Amniotic stem cell (primary cell): ENCODE measurements around the gene SPOCK3.
"Not testable (repeated sequence)": the region's sequence is repeated elsewhere in the genome, so short reads cannot be mapped to it uniquely, and the experiment has no call there.

Experiments used
- DNase-seq: peaks from one replicate; lab custom pipeline; 2025; lab: John Stamatoyannopoulos, UW

SPOCK3 gene

DNA sequence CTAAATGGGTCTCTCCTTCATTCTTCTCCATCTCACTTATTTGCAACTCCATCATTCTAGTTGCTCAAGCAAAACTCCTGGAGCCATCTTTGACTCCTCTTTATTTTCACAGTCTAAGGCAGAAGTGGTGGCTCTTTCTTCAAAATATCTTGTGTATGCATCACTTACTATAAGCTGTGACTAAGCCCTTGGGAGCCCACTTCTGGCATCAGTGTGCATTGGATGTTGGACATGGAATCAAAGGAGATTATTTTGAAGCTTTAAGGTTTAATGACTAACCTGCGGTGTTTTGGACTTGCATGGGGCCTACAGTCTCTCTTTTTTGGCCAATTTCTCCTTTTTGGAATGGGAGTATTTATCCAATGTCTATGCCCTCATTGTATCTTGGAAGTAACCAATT, 276.8 kb downstream of the SPOCK3 start:
- peak; percentile 3 for DNase-seq

GRCh38 chr4:166956484-166956883, 277.8 kb downstream of the SPOCK3 start:
- no peak for DNase-seq

- peak; percentile 68 for DNase-seq
These were observed 292.7 kb downstream of the SPOCK3 start for GRCh38 chr4:166941629-166942028.

- no peak for DNase-seq
These were observed 303.8 kb downstream of the SPOCK3 start for GRCh38 chr4:166930464-166930863.

GRCh38 chr4:166924424-166924823, 309.9 kb downstream of the SPOCK3 start:
- DNase-seq: no peak

- no peak for DNase-seq
These were observed 320.4 kb downstream of the SPOCK3 start for GRCh38 chr4:166913926-166914325.

GRCh38 chr4:166903408-166903807, 330.9 kb downstream of the SPOCK3 start:
- DNase-seq: no peak

- DNase-seq: no peak
These were observed 331.4 kb downstream of the SPOCK3 start for GRCh38 chr4:166902941-166903340.

GRCh38 chr4:166896254-166896653, 338.0 kb downstream of the SPOCK3 start:
- no peak for DNase-seq

DNA sequence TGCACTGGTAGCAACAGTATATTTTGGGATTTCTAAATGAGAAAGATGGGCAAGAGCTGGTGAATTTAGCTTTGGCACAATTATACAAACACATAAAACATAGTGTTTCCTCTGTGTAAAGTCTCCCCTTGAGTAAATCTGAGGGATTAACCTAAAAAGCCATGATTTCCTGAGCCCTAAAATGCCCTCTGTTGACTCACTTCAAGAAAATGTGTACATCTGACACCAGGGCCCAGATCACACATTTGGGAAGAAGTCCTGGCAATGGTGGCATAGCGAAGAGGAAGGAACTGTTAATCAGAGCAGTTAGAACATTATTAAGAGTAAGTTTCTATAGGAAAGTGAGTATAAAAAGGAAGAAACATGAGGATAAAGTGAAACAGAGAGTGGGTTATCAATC, 338.5 kb downstream of the SPOCK3 start:
- DNase-seq: no peak

GRCh38 chr4:166887457-166887856, 346.8 kb downstream of the SPOCK3 start:
- DNase-seq: no peak

DNA sequence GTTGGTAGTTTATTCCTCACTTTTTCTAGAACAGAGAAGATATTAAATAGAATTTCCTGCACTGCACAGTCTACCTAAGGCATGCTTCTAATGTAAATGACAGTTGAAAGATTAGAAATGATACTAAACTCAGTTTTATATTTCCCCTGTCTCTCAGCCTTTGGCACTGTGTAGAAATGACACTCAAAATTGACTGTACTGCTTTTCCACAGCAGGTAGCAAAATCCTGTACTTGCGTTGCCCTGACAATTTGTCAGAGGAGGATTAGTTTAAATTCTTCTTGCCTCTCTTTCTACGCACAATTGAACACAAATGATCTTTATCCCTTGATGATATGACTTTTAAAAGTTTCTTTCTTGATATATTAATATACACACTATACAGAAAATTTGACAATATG, 347.6 kb downstream of the SPOCK3 start:
- DNase-seq: no peak

DNA sequence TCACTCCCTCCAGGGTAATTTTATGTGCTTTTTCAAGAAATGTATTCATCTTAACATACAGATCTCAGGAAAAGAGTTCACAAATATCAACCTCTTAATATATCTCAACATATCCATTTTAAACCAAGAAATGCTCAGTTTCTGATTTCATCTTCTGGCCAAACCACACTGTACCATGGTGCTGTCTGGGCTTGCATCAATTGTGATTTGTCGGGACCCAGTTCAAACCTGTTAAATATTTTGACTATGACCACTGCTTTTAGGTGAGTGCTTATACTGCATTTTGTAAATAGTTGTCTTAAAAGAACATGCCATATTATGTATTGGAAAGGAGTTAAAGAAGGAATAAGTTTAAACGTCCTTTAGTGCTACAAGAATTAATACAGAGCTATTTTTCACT, 352.1 kb downstream of the SPOCK3 start:
- DNase-seq: no peak

DNA sequence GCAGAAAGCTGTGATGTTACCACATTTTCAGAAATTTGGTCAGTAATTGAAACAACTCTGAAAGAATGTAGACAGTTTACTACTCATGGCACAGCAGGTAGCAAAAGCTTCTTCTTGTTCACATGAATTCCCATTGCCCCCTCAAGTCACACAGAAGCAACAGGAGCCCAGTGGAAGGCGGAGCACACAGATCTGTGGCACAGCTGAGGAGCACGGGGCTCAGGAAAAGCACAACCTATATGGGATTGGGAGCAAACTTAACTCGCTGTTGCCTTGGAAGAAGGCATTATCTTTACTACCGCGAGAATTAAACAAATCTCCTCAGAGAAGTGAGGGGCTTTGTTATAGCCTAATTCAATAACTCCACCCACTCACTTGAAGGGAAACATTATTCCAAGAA, 358.5 kb downstream of the SPOCK3 start:
- DNase-seq: no peak

DNA sequence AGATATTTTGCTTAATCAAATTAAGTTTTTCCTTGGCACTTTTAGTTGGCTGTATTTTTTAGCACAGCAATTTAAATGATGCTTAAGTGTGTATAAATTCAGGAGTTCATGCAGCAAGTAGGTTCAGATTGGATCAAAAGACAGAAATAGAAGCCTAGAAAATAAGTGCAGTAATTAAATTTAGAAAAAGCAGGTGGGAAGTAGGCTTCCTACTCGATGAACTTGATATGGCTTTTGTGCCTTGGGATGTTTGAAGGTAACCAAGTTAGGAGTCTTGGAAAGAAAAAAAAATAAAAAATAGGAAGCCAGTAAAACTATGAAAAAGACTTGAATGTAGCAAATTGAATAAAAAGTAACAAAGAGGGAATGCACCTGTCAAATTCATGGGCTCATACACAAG, 372.3 kb downstream of the SPOCK3 start:
- no peak for DNase-seq

GRCh38 chr4:166850398-166850797, 383.9 kb downstream of the SPOCK3 start:
- not testable (repeated sequence) for DNase-seq

DNA sequence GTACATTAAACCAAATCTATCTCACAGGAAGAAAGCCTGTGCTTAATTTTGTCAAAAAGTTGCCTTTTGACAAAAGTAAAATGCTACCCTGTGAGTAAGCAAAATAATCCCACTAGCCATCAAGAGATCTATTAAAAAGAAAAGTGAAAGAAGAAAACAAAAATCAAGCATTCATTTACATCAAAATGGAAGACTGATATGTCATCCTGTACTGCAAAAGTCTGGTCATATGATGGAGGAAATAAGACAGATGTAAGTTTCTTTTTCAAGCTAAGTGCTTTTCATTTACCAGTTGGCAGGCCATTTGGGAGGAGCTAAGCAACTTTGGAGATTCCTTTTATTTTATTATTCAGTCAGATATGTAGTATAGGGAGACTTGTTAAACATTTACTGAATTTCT, 387.4 kb downstream of the SPOCK3 start:
- no peak for DNase-seq

DNA sequence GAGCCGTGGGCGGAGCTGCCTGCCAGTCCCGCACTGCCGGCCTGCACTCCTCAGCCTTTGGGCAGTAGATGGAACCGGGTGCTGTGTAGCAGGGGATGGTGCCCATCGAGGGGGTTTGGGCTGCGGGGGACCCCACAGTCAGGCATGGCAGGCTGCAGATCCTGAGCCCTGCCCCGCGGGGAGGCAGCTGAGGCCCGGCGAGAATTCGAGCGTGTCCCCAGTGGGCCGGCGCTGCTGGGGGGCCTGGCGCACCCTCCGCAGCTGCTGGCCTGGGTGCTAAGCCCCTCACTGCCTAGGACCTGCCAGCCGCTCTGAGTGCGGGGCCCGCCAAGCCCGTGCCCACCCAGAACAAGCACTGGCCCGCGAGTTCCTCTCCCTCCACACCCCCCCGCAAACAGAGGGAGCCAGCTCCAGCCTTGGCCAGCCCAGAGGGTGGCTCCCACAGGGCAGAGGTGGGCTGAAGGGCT, 391.5 kb downstream of the SPOCK3 start:
- DNase-seq: no peak

GRCh38 chr4:166839615-166840251, 394.6 kb downstream of the SPOCK3 start:
- no peak for DNase-seq

- DNase-seq: no peak
These were observed 395.2 kb downstream of the SPOCK3 start for GRCh38 chr4:166838975-166839614.

DNA sequence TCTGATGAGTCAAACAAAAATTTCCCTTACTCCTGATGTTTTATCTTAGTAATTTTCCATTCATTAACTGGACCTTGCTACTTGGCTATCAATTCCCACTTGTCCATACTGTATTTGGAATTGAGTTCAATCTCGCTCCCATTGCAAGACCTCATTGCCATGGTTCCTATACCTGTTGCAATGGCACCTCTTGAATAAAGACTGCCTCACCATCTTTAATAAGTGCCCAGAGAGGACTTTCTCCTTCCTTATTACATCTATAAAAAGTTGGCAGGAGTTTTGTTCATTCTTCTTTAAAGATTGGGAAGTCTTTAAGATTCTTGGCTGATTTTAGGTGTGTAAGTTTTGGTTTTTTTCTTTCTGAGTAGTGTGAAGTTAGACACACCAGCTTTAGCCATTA, 397.4 kb downstream of the SPOCK3 start:
- DNase-seq: no peak

- no peak for DNase-seq
These were observed 406.7 kb downstream of the SPOCK3 start for GRCh38 chr4:166827629-166828028.

DNA sequence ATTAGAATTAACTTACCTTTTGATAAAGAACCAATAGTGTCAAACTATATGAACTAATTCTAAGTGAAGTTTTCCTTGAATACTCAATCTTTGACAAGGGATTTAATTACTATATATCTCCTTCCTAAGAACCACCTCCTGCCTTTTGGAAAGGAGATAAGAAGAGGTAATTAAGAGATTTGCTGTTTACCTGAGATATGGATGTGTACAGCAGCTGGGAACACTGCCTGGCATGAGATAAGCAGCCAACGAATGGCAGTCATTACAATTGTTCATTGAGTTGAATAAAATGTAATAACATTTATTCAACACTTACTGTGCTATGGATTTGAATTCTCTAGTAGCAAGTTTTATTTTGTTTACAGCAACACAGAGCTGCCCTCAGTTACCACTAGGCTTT, 407.1 kb downstream of the SPOCK3 start:
- DNase-seq: no peak

DNA sequence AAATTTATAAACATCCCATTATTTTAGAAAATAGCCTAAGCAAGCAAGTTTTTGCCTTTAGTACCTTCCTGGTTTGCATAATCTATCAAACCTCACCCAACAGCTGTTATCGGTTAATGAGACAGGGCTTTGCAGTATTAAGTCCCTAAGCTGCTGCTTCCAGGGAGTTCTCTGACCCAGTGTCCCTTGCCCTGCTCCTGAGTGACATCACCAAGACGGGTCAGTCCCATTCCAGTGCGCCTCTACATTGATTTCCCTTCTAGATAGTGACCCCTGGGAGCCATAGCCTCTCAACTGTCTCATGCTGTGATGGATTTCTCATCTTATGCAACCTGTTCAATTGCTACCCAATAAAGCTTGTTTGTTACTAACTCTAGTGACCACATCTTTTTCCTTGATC, 410.4 kb downstream of the SPOCK3 start:
- DNase-seq: no peak
